Body of pancreas (tissue), 4 donors: ENCODE measurements around the gene CEP112.

Experiments
- CTCF ChIP-seq, 7 experiments: fragments of 450-650 bp in 4 of 7; fragments of 200-600 bp in 3 of 7; sonication (generic) in 3 of 7; IDR thresholded peaks; one replicate each; pipeline ENCODE4 v1.5.1; 2016 to 2019; ENCODE audit warnings: antibody characterized with exemption in 7 of 7
- POLR2A ChIP-seq, 3 donors: fragments of 450-650 bp; IDR thresholded peaks; one replicate each; pipeline ENCODE4 v1.6.1; 2016; ENCODE audit warnings: antibody characterized with exemption in 3 of 3, mild to moderate bottlenecking in 2 of 3

GRCh38 chr17:65707780-65708179, 484.2 kb downstream of the CEP112 start:
- TF ChIP-seq CTCF (IDR thresholded peaks at IDR 0.05) (no peak), POLR2A (IDR thresholded peaks at IDR 0.05) (no peak)
